ENCODE data around the gene FAM219B. TPM values are rescaled to one million over a fixed set of nuclear protein-coding genes. Genes with fewer than 3 reads are reported as not detected.

The FAM219B gene
- total RNA-seq, 4 donors from 2014 or later: 49.4 to 96.2 (median 68.0) TPM

DNA sequence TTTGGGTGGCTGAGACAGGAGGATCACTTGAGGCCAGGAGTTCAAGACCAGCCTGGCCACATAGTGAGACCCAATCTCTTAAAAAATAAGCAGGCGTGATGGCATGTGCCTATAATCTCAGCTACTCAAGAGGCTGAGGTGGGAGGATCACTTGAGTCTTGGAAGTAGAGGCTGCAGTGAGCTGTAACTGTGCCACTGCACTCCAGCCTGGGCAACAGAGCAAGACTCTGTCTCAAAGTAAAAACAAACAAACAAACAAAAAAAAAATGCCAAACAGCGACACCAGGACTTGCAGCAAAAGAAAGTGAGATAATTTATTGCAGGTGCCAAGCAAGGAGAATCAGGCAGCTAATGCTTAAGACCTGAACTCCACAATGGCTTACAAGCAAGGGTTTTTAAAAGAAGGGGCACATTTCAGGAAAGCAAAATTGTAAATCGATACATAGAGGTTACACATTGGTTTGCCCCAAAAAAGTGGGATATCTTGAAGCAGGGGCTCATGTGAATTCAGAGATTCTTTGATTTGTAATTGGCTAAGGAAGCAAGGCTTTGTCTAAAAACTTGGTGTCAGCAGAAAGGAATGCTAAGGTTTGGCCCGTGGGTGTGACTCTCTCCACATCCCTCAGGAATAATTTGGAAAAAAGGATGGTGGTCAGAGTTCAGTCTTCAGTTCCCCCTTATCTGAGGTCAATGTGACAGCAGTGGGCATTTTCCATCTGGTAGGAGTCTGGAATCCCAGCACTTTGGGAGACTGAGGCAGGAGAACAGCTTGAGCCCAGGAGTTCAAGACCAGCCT, 22.0 kb downstream of the FAM219B start:
- H3K4me1 ChIP-seq: peaks cover 7% of the 10 kb centered on the region
- H3K27ac ChIP-seq: no peak overlapping the region
- no peaks in the 10 kb centered on the region for H3K27me3 ChIP-seq
- H3K36me3 ChIP-seq: no peaks in the 10 kb centered on the region
- no peak for TF ChIP-seq POLR2AphosphoS5 (IDR thresholded peaks at IDR 0.05)
- TF ChIP-seq, protein P1, sequence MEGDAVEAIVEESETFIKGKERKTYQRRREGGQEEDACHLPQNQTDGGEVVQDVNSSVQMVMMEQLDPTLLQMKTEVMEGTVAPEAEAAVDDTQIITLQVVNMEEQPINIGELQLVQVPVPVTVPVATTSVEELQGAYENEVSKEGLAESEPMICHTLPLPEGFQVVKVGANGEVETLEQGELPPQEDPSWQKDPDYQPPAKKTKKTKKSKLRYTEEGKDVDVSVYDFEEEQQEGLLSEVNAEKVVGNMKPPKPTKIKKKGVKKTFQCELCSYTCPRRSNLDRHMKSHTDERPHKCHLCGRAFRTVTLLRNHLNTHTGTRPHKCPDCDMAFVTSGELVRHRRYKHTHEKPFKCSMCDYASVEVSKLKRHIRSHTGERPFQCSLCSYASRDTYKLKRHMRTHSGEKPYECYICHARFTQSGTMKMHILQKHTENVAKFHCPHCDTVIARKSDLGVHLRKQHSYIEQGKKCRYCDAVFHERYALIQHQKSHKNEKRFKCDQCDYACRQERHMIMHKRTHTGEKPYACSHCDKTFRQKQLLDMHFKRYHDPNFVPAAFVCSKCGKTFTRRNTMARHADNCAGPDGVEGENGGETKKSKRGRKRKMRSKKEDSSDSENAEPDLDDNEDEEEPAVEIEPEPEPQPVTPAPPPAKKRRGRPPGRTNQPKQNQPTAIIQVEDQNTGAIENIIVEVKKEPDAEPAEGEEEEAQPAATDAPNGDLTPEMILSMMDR (IDR thresholded peaks at IDR 0.05): no peak
- no peak for TF ChIP-seq EP300 (IDR thresholded peaks at IDR 0.05)
- no peak for TF ChIP-seq POLR2A (IDR thresholded peaks at IDR 0.05)
- 67% methylated on average over 4 of the region's 4 CpGs for WGBS
- DNase-seq (ENCODE audit: low spot score in 2 of 2): no peak
- no peak overlapping the region for H3K4me3 ChIP-seq
- H3K9me3 ChIP-seq: no peaks in the 10 kb centered on the region

DNA sequence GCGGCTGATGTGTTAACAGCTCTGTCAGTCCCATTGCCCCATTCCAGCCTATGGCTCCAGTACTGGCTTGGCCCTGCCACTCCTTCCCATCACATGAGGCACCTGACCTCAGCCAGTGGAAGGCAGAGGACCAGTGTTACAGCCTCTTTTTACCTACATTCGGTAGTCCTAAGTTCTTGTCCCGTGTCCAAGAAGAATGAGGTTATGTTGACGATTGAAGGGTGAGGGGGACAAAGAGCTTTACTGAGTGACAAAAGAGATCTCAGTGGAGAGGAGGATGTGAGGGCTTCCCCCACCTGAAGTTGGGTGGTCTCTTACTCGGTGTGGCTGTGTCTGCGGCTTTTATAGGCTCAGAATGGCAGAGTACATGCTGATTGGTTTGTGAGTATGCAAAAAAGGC, 24.1 kb downstream of the FAM219B start:
- H3K27ac ChIP-seq: no peak overlapping the region
- 94% methylated on average over 6 of the region's 6 CpGs for WGBS
- no peaks in the 10 kb centered on the region for H3K36me3 ChIP-seq
- TF ChIP-seq POLR2A (IDR thresholded peaks at IDR 0.05) (no peak), POLR2AphosphoS5 (IDR thresholded peaks at IDR 0.05) (no peak), EP300 (IDR thresholded peaks at IDR 0.05) (no peak)
- TF ChIP-seq, protein P1 (IDR thresholded peaks at IDR 0.05): no peak
- H3K9me3 ChIP-seq: no peaks in the 10 kb centered on the region
- no peak for DNase-seq (ENCODE audit: low spot score in 2 of 2)
- no peaks in the 10 kb centered on the region for H3K4me1 ChIP-seq
- no peak overlapping the region for H3K4me3 ChIP-seq
- H3K27me3 ChIP-seq: no peaks in the 10 kb centered on the region

DNA sequence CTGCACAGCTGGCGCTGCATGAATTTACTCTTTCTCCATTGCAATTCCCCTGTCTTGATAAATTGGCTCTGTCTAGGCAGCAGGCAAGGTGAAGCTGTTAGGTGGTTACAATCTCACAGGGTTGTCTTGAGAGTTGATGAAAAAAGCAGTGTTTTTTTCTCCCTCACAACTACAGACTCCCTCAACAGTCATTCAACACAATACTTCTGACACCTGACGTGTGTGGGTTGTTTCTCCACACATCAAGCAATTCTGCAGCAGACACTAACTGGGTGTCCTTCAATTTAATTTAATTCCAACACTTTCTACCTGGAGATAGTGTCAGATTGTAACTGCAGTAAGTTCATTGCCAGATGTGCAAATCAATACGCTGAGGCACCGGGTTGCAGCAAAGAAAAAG, 28.4 kb downstream of the FAM219B start:
- Histone ChIP-seq H3K4me1 (peaks cover 8% of the 10 kb centered on the region), H3K27ac (no peak overlapping the region), H3K36me3 (no peaks in the 10 kb centered on the region), H3K27me3 (no peaks in the 10 kb centered on the region), H3K4me3 (no peak overlapping the region), H3K9me3 (no peaks in the 10 kb centered on the region)
- WGBS: 65% methylated on average over 4 of the region's 4 CpGs
- no peak for DNase-seq (ENCODE audit: low spot score in 2 of 2)
- TF ChIP-seq POLR2A (IDR thresholded peaks at IDR 0.05): no peak
- TF ChIP-seq, protein P1 (IDR thresholded peaks at IDR 0.05): no peak
- no peak for TF ChIP-seq EP300 (IDR thresholded peaks at IDR 0.05)
- TF ChIP-seq POLR2AphosphoS5 (IDR thresholded peaks at IDR 0.05): no peak

DNA sequence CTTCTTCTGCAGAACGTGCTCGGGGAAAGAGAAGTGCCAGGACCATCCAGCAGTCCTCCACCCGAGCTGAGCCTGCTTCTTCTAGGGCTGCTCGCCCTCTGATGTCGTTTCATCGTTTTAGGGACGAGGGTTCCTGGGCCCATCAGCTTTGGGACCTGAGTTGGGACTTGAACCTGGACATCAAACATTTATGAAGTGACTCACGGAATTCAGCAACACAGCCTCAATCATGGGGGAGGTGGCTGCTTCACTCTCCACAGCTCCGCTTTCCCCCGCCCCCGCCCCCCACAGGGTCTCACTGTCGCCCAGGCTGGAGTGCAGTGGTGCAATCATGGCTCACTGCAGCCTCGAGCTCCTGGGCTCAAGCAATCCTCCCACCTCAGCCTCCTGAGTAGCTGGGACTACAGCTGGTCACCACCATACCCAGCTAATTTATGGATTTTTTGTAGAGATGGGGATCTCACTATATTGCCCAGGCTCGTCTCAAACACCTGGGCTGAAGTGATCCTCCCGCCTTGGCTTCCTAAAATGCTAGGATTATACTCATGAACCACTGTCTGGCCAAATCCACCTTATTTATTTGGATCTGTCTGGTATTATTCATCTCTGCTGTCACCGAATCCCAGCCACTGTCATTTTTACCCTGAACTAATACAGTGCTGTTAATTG, 32.8 kb downstream of the FAM219B start:
- TF ChIP-seq, protein P1 (IDR thresholded peaks at IDR 0.05): no peak
- no peak for TF ChIP-seq POLR2A (IDR thresholded peaks at IDR 0.05)
- TF ChIP-seq POLR2AphosphoS5 (IDR thresholded peaks at IDR 0.05): no peak
- TF ChIP-seq EP300 (IDR thresholded peaks at IDR 0.05): no peak
- 35% methylated on average over 9 of the region's 16 CpGs for WGBS
- peak overlapping the region; percentile 81 for H3K4me3 ChIP-seq
- H3K27ac ChIP-seq: peak overlapping the region; percentile 97
- no peak for DNase-seq (ENCODE audit: low spot score in 2 of 2)
- H3K27me3 ChIP-seq: no peaks in the 10 kb centered on the region
- H3K4me1 ChIP-seq: peaks cover 47% of the 10 kb centered on the region
- H3K36me3 ChIP-seq: no peaks in the 10 kb centered on the region
- H3K9me3 ChIP-seq: no peaks in the 10 kb centered on the region

DNA sequence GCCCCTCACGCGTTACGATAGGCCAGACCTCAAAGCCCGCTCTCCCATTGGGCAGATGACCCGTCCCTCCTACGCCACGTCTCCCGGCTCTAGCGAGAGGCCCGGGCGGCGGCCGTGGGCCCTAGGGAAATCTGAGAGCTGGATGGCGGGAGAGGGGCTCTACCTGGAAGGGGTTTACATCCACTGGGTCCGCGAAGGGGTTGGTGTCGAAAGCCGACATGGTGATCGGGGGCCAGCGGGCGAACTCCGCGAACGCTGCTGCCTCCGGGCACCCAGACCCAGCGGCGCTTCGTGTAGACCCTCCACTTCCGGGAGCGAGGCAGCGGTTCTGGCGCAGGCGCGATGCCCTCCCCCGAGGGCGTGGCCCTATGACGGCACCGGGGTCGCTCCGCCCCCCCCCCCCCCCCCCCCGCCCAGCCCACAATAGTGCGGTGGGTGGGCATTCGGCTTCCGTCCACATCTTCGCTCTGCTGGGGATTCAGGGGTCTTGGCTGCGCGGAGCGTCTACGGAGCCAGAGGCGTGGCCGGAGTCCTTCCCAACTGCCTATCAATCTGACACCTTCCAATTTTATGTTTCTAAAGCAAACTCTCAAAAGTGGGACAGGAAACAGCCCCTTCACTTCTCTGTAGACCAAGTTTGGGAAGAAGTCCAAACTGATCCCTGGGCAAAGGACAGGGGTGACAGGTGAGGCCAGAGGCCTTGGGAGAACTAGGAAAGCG, 33.5 kb downstream of the FAM219B start, which contains the start of gene SCAMP2:
Gene SCAMP2, minus strand, starts transcription at position 330 of the 720 bp plus-strand sequence. Its CDS starts 110 bp downstream, at position 220.
- peak; percentile 96 to 97 for DNase-seq (ENCODE audit: low spot score in 2 of 2)
- Histone ChIP-seq H3K27ac (peak within 1 kb of the TSS; percentile 97), H3K4me1 (peaks cover 54% of the 10 kb centered on the region), H3K9me3 (no peaks in the 10 kb centered on the region), H3K4me3 (peak within 1 kb of the TSS; percentile 81), H3K27me3 (no peaks in the 10 kb centered on the region), H3K36me3 (no peaks in the 10 kb centered on the region)
- WGBS: 2% methylated on average over 13 of the region's 52 CpGs
- TF ChIP-seq POLR2A (IDR thresholded peaks at IDR 0.05) (peak in 1 of 2 donors; percentile 55), POLR2AphosphoS5 (IDR thresholded peaks at IDR 0.05) (peak; percentile 12 to 87 (median 52)), EP300 (IDR thresholded peaks at IDR 0.05) (no peak)
- TF ChIP-seq, protein P1 (IDR thresholded peaks at IDR 0.05): no peak
